Ishikawa (cell line): ENCODE data around the gene STOX1.

Experiments
- CEBPB ChIP-seq: IDR thresholded peaks from 2 replicates; pipeline ENCODE4 v1.6.1; 2012
- CREB1 ChIP-seq: IDR thresholded peaks from 2 replicates; pipeline ENCODE4 v1.6.1; 2012; ENCODE audit warnings: low read depth
- EGR1 ChIP-seq: IDR thresholded peaks from 2 replicates; pipeline ENCODE4 v1.6.1; 2012
- EP300 ChIP-seq: IDR thresholded peaks from 2 replicates; pipeline ENCODE4 v1.6.1; 2012; ENCODE audit warnings: borderline replicate concordance
- FOXM1 ChIP-seq: IDR thresholded peaks from 2 replicates; pipeline ENCODE4 v1.6.1; 2012; ENCODE audit warnings: low read depth, borderline replicate concordance
- NFIC ChIP-seq: IDR thresholded peaks from 2 replicates; pipeline ENCODE4 v1.6.1; 2012
- RAD21 ChIP-seq: IDR thresholded peaks from 2 replicates; pipeline ENCODE4 v1.6.1; 2012; ENCODE audit warnings: low read depth
- TAF1 ChIP-seq: IDR thresholded peaks from 2 replicates; pipeline ENCODE4 v1.6.1; 2012; ENCODE audit warnings: low read depth, mild to moderate bottlenecking
- TCF12 ChIP-seq: IDR thresholded peaks from 2 replicates; pipeline ENCODE4 v1.6.1; 2012; ENCODE audit warnings: low read depth
- TEAD4 ChIP-seq: IDR thresholded peaks from 2 replicates; pipeline ENCODE4 v1.6.1; 2012
- YY1 ChIP-seq: IDR thresholded peaks from 2 replicates; pipeline ENCODE4 v1.6.1; 2012; ENCODE audit warnings: low read depth
- ZBTB7A ChIP-seq: IDR thresholded peaks from 2 replicates; pipeline ENCODE4 v1.6.1; 2012; ENCODE audit warnings: low read depth
- TF ChIP-seq, protein P1 (sequence below): IDR thresholded peaks from 2 replicates; pipeline ENCODE4 v1.6.1; 2012
- TF ChIP-seq, protein P2 (sequence below): IDR thresholded peaks from 2 replicates; pipeline ENCODE4 v1.6.1; 2012; ENCODE audit warnings: low read depth, mild to moderate bottlenecking
- TF ChIP-seq, protein P3 (sequence below): IDR thresholded peaks from 2 replicates; pipeline ENCODE4 v1.6.1; 2012

Gene STOX1

DNA sequence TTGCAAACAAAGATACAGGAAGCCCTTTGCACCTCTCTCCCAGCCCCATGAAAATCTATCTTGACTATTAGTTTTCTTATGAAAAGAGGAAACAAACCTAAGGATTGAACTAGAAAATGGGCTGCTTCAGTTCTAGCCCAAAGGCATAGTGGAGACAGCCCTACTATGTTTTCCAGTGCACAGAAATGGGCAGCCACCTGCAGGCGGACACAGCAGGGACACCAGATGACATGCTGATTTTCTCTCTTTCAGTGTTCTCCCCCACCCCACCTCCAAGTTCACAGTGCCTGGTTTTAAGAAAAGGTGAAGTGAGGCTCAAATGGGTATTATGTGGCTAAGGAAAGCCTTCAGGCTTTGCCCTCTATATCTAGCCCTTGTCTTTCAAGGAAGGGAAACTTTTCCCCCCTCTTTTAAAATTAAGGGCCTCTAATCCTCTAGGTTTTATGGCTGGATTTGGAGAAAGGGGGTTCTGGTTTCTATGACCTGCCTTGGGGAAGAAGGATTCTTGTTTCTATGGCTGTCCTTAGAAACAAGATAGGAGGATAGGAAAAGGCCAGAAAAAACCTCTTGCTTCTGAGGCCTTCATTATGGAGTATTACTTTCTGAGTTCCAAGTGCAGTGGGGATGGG is 50.3 kb downstream of the STOX1 start:
- TF ChIP-seq, protein P1, sequence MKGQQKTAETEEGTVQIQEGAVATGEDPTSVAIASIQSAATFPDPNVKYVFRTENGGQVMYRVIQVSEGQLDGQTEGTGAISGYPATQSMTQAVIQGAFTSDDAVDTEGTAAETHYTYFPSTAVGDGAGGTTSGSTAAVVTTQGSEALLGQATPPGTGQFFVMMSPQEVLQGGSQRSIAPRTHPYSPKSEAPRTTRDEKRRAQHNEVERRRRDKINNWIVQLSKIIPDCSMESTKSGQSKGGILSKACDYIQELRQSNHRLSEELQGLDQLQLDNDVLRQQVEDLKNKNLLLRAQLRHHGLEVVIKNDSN: no peak
- TF ChIP-seq EGR1 (no peak), CEBPB (no peak), CREB1 (no peak), FOXM1 (no peak), YY1 (no peak), TAF1 (no peak), NFIC (no peak), TEAD4 (no peak), ZBTB7A (no peak), EP300 (no peak), RAD21 (no peak), TCF12 (no peak)
- TF ChIP-seq, protein P2, sequence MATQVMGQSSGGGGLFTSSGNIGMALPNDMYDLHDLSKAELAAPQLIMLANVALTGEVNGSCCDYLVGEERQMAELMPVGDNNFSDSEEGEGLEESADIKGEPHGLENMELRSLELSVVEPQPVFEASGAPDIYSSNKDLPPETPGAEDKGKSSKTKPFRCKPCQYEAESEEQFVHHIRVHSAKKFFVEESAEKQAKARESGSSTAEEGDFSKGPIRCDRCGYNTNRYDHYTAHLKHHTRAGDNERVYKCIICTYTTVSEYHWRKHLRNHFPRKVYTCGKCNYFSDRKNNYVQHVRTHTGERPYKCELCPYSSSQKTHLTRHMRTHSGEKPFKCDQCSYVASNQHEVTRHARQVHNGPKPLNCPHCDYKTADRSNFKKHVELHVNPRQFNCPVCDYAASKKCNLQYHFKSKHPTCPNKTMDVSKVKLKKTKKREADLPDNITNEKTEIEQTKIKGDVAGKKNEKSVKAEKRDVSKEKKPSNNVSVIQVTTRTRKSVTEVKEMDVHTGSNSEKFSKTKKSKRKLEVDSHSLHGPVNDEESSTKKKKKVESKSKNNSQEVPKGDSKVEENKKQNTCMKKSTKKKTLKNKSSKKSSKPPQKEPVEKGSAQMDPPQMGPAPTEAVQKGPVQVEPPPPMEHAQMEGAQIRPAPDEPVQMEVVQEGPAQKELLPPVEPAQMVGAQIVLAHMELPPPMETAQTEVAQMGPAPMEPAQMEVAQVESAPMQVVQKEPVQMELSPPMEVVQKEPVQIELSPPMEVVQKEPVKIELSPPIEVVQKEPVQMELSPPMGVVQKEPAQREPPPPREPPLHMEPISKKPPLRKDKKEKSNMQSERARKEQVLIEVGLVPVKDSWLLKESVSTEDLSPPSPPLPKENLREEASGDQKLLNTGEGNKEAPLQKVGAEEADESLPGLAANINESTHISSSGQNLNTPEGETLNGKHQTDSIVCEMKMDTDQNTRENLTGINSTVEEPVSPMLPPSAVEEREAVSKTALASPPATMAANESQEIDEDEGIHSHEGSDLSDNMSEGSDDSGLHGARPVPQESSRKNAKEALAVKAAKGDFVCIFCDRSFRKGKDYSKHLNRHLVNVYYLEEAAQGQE: no peak
- TF ChIP-seq, protein P3, sequence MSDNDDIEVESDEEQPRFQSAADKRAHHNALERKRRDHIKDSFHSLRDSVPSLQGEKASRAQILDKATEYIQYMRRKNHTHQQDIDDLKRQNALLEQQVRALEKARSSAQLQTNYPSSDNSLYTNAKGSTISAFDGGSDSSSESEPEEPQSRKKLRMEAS: no peak

DNA sequence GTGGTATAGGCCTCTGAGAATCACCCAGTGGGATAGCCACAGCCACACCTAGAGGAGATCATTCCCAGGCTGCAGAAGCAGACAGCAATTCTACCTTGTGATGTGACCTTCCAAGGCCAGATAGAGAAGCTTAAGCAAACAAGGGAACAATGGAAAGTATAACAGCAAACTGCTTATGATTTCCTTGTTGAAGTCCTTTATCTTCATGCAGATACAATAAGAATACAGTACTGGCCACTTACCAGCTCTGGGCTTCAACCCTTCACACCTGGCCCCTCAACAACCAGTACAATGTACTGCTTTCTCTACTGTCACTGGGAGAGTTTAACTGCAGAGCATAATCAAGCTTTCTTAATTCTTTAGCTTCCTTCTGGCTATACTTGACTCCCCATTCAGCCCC is 51.2 kb downstream of the STOX1 start:
- TF ChIP-seq YY1: no peak
- no peak for TF ChIP-seq FOXM1
- TF ChIP-seq EGR1: no peak
- TF ChIP-seq, protein P2: no peak
- TF ChIP-seq, protein P1: no peak
- TF ChIP-seq EP300: no peak
- TF ChIP-seq, protein P3: no peak
- no peak for TF ChIP-seq RAD21
- TF ChIP-seq TEAD4: no peak
- no peak for TF ChIP-seq CEBPB
- TF ChIP-seq CREB1: no peak
- no peak for TF ChIP-seq ZBTB7A
- no peak for TF ChIP-seq NFIC
- TF ChIP-seq TAF1: no peak

DNA sequence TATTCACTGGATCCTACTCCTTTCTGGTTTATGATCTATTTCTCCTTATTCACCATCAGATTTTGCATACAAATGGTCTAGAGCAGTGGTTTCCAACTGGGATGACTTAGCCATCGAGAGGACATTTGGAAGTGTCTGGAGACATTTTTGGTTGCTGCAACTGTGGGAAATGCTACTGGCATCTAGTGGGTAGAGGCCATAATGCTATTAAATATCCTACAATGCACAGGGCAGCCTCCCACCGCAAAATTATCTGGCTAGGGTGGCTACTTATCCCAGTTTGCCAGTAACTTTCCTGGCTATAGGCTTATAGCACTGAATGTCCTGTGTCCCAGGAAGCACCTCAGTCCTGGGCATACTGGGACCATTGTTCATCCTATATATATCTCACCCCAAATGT is 52.3 kb downstream of the STOX1 start:
- TF ChIP-seq, protein P1: no peak
- TF ChIP-seq FOXM1: no peak

DNA sequence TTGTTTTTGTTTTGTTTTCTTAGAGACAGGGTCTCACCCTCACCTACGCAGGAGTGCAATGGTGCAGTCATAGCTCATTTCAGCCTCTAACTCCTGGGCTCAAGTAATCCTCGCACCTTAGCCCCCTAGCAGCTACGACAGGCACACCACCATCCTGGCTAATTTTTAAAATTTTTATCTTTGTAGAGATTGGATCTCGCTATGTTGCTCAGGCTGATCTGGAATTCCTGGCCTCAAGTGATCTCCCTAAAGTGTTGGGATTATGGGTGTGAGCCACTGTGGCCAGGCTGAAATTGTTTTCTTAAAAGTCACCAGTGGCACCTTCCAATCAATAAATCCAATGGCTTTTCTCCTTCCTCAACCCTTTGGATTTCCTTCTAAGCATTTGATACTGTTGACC is 52.9 kb downstream of the STOX1 start:
- TF ChIP-seq EP300: no peak
- TF ChIP-seq, protein P2: no peak
- TF ChIP-seq, protein P3: no peak
- TF ChIP-seq NFIC: no peak
- TF ChIP-seq CREB1: no peak
- TF ChIP-seq ZBTB7A: no peak
- TF ChIP-seq, protein P1: no peak
- TF ChIP-seq TEAD4: no peak
- no peak for TF ChIP-seq FOXM1
- TF ChIP-seq TCF12: no peak
- no peak for TF ChIP-seq CEBPB
- no peak for TF ChIP-seq TAF1
- no peak for TF ChIP-seq EGR1
- no peak for TF ChIP-seq RAD21
- no peak for TF ChIP-seq YY1
